Femur (tissue), 1 donor: ENCODE data around the gene GALE.
A peak's percentile ranks its signal among the peaks of the same experiment; 100 is the strongest.
"Not testable (repeated sequence)": the region's sequence is repeated elsewhere in the genome, so short reads cannot be mapped to it uniquely, and the experiment has no call there.

ENCODE experiments used
- DNase-seq: peaks from one replicate; pipeline ENCODE4 v3.0.0-alpha.2; 2017

GALE gene

DNA sequence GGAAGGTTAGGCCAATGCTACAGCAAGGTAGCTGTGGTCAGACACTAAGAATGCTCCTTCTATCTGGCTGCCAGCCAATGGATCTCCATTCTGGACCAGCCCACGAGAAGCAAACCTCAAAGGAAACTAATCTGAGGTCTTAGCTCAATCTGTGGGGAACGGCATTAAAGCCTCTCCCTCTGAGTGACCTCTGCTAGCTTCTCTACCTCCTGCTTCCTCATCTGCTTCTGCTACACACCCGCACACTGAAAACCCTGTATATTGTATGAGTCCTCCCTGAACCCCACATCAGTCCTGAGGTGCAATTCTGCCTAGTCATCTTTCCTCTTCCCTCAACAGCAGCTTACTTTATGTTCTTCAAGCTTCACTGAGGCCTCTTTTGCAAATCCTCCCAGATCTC, 6.9 kb upstream of the GALE start:
- DNase-seq = no peak

DNA sequence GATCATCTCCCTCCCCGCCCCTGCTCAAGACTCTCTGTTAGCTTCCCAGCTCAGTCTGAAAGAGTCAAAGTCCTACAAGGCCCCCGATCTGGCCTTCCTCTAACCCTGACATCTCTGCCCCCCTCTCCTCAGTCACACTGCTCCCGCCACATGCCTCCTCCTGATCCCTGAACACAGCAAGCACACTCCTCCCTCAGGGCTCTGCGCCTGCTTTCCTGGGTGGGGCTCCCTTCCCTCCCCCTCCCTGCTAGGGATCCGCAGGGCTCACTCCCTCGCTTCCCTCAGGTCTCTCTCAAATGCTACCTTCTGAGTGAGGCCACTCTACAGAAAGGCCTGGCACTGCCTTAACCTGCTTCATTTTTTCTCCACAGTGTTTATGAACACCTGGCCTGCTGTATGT, 5.7 kb upstream of the GALE start:
- no peak for DNase-seq

DNA sequence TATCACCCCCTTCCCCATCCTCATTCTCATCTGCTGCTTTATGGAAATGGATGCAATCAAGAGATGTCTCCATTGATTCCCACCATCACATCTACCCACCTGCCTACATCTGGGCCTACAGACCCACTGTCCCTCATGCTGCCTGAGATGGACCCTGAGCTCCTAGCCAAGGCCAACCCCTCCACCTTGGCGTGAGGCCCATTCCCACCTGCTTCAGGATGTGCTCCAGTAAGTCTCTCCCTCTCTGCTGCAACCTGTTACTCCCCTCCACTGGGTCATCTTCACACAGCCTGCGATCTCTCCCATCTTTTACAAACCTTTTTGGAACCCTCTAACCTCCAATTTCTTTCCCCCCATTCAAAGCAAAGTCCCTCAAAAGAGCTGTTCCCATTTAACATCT, 4.5 kb upstream of the GALE start:
- DNase-seq = no peak

DNA sequence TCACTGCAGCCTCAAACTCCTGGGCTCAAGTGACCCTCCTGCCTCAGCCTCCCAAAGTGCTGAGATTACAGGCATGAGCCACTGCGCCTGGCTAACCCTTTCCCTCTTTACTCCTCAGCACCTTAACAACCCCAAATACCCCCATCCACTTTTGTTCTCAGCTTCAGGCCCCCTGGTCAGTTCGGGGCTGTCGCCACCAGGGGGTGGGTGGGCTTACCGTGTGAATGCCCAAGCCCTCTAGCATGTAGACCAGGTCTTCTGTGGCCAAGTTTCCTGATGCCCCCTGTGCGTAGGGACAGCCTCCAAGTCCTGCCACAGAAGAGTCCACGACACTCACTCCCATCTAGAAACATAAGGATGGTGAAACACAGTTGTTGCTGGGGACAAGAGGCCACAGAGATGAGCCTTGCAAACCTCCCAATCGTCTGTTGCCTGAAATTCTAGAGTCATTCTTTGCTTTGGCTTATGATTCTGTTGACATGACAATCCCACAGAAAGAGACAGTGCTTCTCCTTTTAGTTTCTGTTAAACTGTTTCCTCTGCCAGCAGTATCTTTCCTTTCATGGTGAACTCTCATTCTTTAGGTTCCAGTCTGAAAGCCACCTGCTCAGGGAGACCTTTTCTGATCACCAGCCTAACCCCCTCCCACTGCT, 3.8 kb upstream of the GALE start:
- DNase-seq = no peak

GRCh38 chr1:23803674-23804073, 3.1 kb upstream of the GALE start:
- no peak for DNase-seq

GRCh38 chr1:23802809-23803342, 2.3 kb upstream of the GALE start:
- not testable (repeated sequence) for DNase-seq

DNA sequence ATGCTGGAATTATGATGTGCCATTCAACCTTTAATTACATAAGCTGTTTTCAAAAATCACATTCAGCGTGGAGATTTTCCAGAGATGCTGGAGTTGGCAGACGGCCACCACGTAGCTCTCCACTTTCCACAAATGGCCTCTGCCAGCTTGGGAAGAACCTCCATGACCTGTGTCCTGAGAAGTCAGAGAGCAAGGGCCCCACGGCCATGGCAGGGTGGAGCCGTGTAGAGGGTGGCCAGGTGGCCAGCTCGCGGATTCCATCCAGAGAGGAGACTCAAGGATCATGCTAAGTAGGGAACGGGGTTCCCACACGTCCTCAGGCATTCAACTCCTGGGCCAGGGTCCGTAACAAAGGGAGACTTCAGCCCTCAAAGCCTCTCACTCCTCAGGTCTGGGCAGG, 1.3 kb upstream of the GALE start:
- DNase-seq = no peak

DNA sequence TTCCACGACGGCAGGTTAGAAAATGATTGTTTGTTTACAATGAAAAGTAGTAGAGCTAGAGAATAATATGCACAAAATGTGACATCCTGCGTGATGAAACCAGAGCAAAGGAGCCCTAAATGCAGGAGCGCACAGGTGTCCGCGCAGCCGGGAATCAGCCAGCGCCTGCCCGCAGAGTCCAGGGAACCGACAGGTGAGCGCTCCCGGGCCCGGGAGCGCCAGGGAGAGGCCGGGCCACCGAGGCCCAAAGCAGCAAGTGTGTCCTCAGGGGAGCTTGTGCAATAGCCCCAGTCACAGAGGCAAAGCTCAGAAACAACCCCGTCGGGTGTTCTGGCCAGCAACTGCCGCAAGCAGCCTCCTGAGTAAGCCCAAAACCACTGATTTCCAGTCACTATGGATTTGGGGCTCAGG, 789 bp upstream of the GALE start:
- no peak for DNase-seq

GRCh38 chr1:23799570-23800399, 769 bp downstream of the GALE start:
- peak; percentile 80 for DNase-seq

- no peak for DNase-seq
These were observed 1.3 kb downstream of the GALE start for GRCh38 chr1:23799255-23799569.

DNA sequence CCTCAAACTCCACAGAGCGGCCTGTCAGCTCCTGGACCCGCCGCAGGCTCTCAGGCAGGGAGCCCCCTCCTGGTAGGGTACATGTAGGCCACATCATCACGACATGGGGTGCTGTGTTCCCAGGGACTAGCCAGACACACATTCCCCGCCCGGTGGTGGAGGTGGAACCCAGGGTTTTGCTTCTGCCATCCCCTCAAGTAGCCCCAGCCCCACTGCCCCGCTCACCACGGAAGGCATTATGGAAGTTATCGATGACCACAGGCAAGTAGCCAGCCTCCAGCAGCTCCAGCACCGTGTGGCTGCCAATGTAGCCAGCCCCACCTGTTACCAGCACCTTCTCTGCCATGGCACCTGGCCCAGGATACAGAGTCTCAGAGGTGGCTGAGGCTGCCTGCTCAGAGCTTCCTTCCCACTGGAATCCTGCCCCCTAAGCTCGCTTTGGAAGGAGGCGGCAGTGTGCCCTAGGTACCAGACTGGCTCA, 1.9 kb downstream of the GALE start:
- no peak for DNase-seq

- no peak for DNase-seq
These were observed 2.8 kb downstream of the GALE start for GRCh38 chr1:23797478-23798448.

- DNase-seq = no peak
These were observed 3.9 kb downstream of the GALE start for GRCh38 chr1:23796466-23797271.

DNA sequence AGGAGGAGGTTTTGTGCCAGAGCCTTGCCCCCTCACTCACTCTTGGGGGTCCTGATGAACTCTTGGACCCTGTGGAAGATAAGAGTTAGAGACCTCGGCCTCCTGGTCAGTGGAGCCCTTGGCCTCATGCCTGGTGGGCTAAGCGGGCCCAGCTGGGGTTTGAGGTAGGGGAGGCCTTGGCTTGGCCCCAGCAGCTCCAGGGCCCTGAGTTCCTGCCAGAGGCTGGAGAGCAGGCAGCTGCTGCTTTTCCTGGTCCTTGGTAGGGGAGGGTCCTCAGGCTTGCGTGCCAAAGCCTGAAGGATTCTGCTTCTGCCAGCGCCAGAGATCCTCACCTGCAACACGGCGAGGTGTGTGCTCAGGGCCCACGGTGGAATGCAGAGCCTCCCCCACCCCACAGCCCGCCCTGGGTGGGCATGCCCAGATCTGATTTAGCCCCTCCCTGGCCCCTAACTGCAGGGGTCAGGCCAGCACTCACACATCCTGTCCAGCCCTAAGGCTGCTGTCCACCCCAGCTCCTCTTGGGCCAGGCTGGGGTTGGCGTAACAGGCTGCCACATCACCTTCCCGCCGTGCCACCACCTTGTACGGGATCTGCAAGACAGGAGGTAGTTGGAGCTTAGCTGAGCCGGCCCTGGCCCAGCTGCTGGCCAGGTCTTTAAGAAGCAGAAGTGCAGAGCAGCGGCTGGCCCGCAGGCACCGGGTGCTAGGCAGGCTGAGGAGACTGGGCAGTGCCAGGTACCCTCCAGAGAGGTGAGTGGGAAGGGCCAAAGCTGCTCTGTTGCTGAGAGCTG, 4.7 kb downstream of the GALE start:
- DNase-seq = no peak

GRCh38 chr1:23794732-23795182, 5.8 kb downstream of the GALE start:
- DNase-seq = not testable (repeated sequence)

GRCh38 chr1:23793861-23794731, 6.5 kb downstream of the GALE start:
- no peak for DNase-seq

DNA sequence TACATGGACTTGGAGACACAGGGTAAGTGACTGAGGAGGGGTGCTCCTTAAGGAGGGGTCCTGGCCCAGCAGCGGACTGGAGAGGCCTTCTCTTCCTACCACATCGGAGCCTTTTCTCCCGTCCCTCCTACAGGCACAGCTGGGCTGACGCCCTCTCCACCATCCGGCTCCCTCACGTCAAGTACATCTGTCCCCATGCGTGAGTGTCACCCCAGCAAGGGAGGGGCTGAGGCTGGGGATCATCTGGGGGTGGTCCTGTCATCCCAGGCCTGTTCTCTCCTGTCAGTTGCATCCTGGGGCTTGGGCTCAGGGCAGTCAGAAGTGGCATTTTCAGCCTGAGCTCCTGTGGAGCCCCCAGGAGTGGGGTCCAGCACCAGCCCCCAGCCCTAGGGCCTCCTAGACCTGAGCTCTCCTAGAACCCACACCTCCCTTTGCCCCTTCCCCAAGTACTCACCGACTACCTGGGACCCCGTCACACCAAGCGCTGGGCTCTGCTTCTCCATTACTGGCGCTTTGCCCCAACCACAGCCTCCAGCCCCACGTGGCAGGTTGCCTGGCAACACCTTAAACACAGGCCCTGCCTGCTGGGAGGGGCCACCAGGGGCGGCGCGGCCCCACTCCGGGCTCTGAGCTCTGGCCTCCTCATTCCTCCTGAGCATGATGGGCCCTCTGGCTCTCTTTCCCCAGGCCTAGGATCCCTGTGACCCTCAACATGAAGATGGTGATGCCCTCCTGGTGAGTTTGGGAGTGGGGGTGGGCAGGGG, 7.4 kb downstream of the GALE start:
- DNase-seq = peak; percentile 59

- no peak for DNase-seq
These were observed 8.2 kb downstream of the GALE start for GRCh38 chr1:23792151-23792945.
